Muscle layer of colon (tissue), 2 donors: ENCODE measurements around the gene CCDC85C.
A peak's percentile ranks its signal among the peaks of the same experiment; 100 is the strongest.

Experiments
- H3K27ac ChIP-seq: one replicate; pipeline ENCODE4 v1.7.0; 2013; ENCODE audit warnings: low read depth, mild to moderate bottlenecking, low read length, moderate library complexity
- H3K27me3 ChIP-seq, 2 donors: one replicate each; pipeline ENCODE4 v1.7.0; 2013; ENCODE audit warnings: low read length in 2 of 2, mild to moderate bottlenecking in 2 of 2; ENCODE audit not compliant: insufficient read depth in 2 of 2, control insufficient read depth in 1 of 2
- H3K36me3 ChIP-seq: one replicate; pipeline ENCODE4 v1.7.0; 2013; ENCODE audit warnings: mild to moderate bottlenecking, low read length; ENCODE audit not compliant: insufficient read depth
- H3K4me1 ChIP-seq: one replicate; pipeline ENCODE4 v1.7.0; 2013; ENCODE audit warnings: mild to moderate bottlenecking, low read length; ENCODE audit not compliant: insufficient read depth
- H3K4me3 ChIP-seq, 2 donors: one replicate each; pipeline ENCODE4 v1.7.0; 2013; ENCODE audit warnings: low read length in 2 of 2, low read depth in 1 of 2, mild to moderate bottlenecking in 1 of 2, moderate library complexity in 1 of 2
- H3K9ac ChIP-seq: one replicate; pipeline ENCODE4 v1.7.0; 2013; ENCODE audit warnings: low read length
- H3K9me3 ChIP-seq: one replicate; pipeline ENCODE4 v1.7.0; 2013; ENCODE audit warnings: mild to moderate bottlenecking, low read length
- donor health status: abdominal sarcoma.
- donor health status: Adenocarcinoma of cecum.

The CCDC85C gene

GRCh38 chr14:99537399-99537798 lies 66.6 kb downstream of the CCDC85C start:
- Histone ChIP-seq H3K27ac (peak overlapping the region; percentile 62), H3K36me3 (no peaks in the 10 kb centered on the region), H3K27me3 (no peaks in the 10 kb centered on the region), H3K4me3 (no peak overlapping the region), H3K9ac (peak overlapping the region; percentile 31), H3K4me1 (peaks cover 62% of the 10 kb centered on the region), H3K9me3 (no peaks in the 10 kb centered on the region)

DNA sequence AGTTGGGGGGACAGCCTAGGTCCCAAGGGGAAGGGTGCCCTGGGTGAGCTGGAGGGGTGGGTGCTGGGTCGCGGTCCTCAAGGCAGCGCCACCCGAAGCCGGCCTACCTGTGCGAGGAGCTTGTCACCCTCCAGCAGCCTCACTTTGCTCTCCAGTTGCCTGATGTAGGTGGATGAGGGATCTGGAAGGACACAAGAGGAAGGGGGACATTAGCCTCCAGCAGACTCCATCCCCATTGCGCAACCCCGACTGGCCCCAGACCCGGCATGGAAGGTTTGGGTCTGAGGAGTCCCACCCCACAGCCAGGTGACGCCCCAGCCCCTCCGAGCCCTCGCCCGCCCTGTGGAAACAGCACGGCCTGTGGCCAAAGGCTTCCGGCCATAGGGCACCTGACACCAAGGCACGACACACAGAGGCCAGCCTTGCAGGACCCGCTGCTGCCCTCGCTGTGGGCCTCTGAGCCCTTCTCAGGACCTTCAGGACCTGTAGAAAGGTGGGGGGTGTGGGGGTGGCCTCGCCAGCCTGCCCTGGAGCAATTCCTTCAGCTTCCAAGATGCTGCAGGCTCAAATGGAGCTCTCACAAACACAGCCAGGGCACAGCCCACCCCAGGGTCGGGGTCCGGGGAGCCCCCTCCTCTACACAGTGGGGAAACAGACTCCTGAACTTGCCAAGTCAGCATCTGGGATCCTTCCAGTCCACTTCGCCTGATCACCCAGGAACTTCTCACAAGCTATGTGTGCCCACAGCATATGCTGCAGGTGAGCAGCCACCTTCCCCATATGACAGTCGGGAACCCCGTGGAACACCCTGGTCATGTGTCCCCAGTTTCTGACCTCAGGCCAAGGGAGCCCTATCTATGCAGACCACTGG lies 67.9 kb downstream of the CCDC85C start:
- peak overlapping the region; percentile 31 for H3K9ac ChIP-seq
- H3K27ac ChIP-seq, result peak overlapping the region; percentile 10
- no peaks in the 10 kb centered on the region for H3K9me3 ChIP-seq
- H3K4me3 ChIP-seq, result no peak overlapping the region
- no peaks in the 10 kb centered on the region for H3K36me3 ChIP-seq
- H3K4me1 ChIP-seq, result peaks cover 58% of the 10 kb centered on the region
- H3K27me3 ChIP-seq, result no peaks in the 10 kb centered on the region

GRCh38 chr14:99535448-99535847 lies 68.6 kb downstream of the CCDC85C start:
- Histone ChIP-seq H3K36me3 (no peaks in the 10 kb centered on the region), H3K4me3 (no peak overlapping the region), H3K9ac (no peak overlapping the region), H3K27ac (peak overlapping the region; percentile 45), H3K27me3 (no peaks in the 10 kb centered on the region), H3K9me3 (no peaks in the 10 kb centered on the region), H3K4me1 (peaks cover 51% of the 10 kb centered on the region)

GRCh38 chr14:99534863-99535262 lies 69.1 kb downstream of the CCDC85C start:
- H3K4me1 ChIP-seq, result peaks cover 46% of the 10 kb centered on the region
- no peaks in the 10 kb centered on the region for H3K9me3 ChIP-seq
- H3K36me3 ChIP-seq, result no peaks in the 10 kb centered on the region
- H3K27ac ChIP-seq, result peak overlapping the region; percentile 56
- H3K9ac ChIP-seq, result no peak overlapping the region
- no peaks in the 10 kb centered on the region for H3K27me3 ChIP-seq
- no peak overlapping the region for H3K4me3 ChIP-seq

DNA sequence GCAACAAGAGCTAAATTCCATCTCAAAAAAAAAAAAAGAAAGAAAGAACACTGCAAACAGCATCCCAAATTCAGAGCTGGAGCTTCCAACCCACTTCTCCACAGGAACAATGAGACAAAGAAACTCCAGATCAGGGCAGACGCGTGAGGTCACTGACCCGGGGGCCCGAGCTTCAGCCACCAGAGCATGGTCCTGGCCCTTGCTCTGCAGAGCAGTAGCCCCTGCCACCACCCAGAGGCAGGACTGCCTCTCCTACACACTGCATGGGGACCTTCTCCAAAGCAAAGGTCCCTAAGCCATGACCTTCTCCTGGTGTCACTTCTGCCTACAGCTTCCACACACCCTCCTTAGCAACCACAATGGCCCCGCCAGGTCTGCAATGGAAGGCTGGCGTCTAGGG lies 69.7 kb downstream of the CCDC85C start:
- H3K27ac ChIP-seq, result peak overlapping the region; percentile 56
- no peaks in the 10 kb centered on the region for H3K36me3 ChIP-seq
- H3K9ac ChIP-seq, result no peak overlapping the region
- peaks cover 46% of the 10 kb centered on the region for H3K4me1 ChIP-seq
- no peaks in the 10 kb centered on the region for H3K9me3 ChIP-seq
- no peak overlapping the region for H3K4me3 ChIP-seq
- H3K27me3 ChIP-seq, result no peaks in the 10 kb centered on the region

- H3K36me3 ChIP-seq, result no peaks in the 10 kb centered on the region
- H3K4me3 ChIP-seq, result no peak overlapping the region
- peaks cover 28% of the 10 kb centered on the region for H3K4me1 ChIP-seq
- no peak overlapping the region for H3K27ac ChIP-seq
- H3K9ac ChIP-seq, result no peak overlapping the region
- H3K27me3 ChIP-seq, result no peaks in the 10 kb centered on the region
- H3K9me3 ChIP-seq, result no peaks in the 10 kb centered on the region
Observed at GRCh38 chr14:99532310-99532709, 71.7 kb downstream of the CCDC85C start.

- H3K9ac ChIP-seq, result no peak overlapping the region
- H3K27ac ChIP-seq, result no peak overlapping the region
- no peak overlapping the region for H3K4me3 ChIP-seq
- H3K9me3 ChIP-seq, result no peaks in the 10 kb centered on the region
- H3K27me3 ChIP-seq, result no peaks in the 10 kb centered on the region
- no peaks in the 10 kb centered on the region for H3K36me3 ChIP-seq
- H3K4me1 ChIP-seq, result peaks cover 20% of the 10 kb centered on the region
Observed at GRCh38 chr14:99531251-99532096, 72.5 kb downstream of the CCDC85C start.

GRCh38 chr14:99530407-99531155 lies 73.4 kb downstream of the CCDC85C start:
- Histone ChIP-seq H3K4me1 (peaks cover 13% of the 10 kb centered on the region), H3K27me3 (no peaks in the 10 kb centered on the region), H3K9me3 (no peaks in the 10 kb centered on the region), H3K9ac (no peak overlapping the region), H3K36me3 (no peaks in the 10 kb centered on the region), H3K27ac (no peak overlapping the region), H3K4me3 (no peak overlapping the region)

DNA sequence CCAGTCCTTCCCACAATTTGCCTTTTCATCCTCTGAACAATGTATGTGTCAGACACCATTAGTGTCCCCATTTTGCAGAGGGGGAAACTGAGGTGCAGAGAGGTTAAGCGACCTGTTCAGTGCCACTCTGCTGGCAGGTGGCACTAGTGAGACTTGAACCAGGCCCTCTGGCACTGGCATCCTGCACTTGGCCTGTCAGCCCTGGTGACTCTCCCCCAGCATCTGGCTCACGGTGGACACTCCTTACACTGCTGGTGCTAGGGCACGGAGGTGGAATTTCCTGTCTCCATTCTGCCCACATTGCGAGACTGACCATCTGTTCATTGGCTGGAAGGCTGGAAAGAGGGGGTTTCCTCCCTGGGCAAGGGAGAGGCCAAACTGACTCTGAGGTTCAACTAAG lies 74.1 kb downstream of the CCDC85C start:
- H3K27me3 ChIP-seq, result no peaks in the 10 kb centered on the region
- no peak overlapping the region for H3K27ac ChIP-seq
- no peaks in the 10 kb centered on the region for H3K36me3 ChIP-seq
- no peak overlapping the region for H3K9ac ChIP-seq
- H3K4me1 ChIP-seq, result peaks cover 13% of the 10 kb centered on the region
- H3K9me3 ChIP-seq, result no peaks in the 10 kb centered on the region
- no peak overlapping the region for H3K4me3 ChIP-seq

GRCh38 chr14:99527427-99528076 lies 76.5 kb downstream of the CCDC85C start:
- Histone ChIP-seq H3K9ac (no peak overlapping the region), H3K9me3 (no peaks in the 10 kb centered on the region), H3K4me3 (no peak overlapping the region), H3K27me3 (no peaks in the 10 kb centered on the region), H3K4me1 (peaks cover 29% of the 10 kb centered on the region), H3K27ac (no peak overlapping the region), H3K36me3 (no peaks in the 10 kb centered on the region)

DNA sequence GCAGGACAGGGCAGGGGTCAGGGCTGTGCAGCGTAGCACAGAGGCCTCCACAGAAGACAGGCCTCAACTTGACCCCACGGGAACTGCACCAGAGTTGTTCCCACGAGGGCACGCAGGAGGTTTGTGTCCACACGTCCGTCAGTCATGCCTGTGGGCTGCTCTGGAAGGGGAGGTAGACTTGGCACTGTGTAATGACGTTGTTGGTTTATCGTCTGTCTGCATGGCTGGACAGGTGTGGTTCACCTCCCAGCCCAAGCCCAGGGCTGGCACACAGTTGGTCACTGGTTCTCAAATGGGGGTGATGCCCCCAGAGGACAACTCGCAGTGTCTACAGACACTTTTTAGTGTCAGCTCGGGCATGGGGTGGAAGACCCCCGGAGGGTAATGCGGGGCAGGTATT lies 77.0 kb downstream of the CCDC85C start:
- Histone ChIP-seq H3K27me3 (no peaks in the 10 kb centered on the region), H3K4me1 (peaks cover 34% of the 10 kb centered on the region), H3K36me3 (no peaks in the 10 kb centered on the region), H3K27ac (no peak overlapping the region), H3K9me3 (no peaks in the 10 kb centered on the region), H3K9ac (no peak overlapping the region), H3K4me3 (no peak overlapping the region)
